ENCODE results near the gene NUDT3.

DNA sequence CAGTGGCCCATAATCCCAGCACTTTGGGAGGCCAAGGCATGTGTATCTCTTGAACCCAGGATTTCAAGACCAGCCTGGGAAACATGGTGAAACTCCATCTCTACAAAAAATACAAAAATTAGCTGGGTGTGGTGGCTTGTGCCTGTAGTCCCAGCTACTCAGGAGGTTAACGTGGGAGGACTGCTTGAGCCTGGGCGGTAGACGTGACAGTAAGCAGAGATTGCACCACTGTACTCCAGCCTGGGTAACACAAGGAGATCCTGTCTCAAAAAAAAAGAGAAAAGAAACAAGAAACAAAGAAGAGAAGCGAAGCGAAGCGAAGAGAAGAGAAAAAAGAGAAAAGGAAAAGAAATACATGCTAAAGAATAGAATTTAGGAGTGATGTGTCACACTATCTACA, 69.2 kb downstream of the NUDT3 start:
- TF ChIP-seq, protein P1, sequence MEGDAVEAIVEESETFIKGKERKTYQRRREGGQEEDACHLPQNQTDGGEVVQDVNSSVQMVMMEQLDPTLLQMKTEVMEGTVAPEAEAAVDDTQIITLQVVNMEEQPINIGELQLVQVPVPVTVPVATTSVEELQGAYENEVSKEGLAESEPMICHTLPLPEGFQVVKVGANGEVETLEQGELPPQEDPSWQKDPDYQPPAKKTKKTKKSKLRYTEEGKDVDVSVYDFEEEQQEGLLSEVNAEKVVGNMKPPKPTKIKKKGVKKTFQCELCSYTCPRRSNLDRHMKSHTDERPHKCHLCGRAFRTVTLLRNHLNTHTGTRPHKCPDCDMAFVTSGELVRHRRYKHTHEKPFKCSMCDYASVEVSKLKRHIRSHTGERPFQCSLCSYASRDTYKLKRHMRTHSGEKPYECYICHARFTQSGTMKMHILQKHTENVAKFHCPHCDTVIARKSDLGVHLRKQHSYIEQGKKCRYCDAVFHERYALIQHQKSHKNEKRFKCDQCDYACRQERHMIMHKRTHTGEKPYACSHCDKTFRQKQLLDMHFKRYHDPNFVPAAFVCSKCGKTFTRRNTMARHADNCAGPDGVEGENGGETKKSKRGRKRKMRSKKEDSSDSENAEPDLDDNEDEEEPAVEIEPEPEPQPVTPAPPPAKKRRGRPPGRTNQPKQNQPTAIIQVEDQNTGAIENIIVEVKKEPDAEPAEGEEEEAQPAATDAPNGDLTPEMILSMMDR (IDR thresholded peaks at IDR 0.05) = no peak
- TF ChIP-seq POLR2A (IDR thresholded peaks at IDR 0.05) = no peak
